ENCODE data around the gene CEP128.

Gene CEP128

DNA sequence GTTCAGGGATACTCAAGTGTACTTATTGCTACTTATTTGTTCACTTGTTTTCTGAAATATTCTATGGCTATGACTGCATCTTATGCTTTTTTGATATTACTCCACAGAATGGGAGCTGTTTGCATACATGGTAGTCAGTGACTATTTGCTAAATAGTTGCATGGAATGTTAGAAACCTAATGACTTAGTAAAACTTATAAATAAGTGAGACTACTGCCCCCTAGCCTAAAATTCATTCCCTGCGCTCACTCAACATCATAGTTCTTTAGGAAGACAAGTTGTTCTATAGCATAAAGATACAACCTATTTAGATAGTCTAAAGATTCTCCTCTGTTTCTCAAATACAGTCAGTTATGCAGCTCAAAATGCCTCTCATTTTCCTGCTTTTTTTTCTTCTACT is 305.5 kb downstream of the CEP128 start:
- H3K4me3 ChIP-seq (ENCODE audit: low read depth, low read length) = no peak overlapping the region
- DNase-seq (ENCODE audit: low read depth) = peak; percentile 46
- TF ChIP-seq, protein P1, sequence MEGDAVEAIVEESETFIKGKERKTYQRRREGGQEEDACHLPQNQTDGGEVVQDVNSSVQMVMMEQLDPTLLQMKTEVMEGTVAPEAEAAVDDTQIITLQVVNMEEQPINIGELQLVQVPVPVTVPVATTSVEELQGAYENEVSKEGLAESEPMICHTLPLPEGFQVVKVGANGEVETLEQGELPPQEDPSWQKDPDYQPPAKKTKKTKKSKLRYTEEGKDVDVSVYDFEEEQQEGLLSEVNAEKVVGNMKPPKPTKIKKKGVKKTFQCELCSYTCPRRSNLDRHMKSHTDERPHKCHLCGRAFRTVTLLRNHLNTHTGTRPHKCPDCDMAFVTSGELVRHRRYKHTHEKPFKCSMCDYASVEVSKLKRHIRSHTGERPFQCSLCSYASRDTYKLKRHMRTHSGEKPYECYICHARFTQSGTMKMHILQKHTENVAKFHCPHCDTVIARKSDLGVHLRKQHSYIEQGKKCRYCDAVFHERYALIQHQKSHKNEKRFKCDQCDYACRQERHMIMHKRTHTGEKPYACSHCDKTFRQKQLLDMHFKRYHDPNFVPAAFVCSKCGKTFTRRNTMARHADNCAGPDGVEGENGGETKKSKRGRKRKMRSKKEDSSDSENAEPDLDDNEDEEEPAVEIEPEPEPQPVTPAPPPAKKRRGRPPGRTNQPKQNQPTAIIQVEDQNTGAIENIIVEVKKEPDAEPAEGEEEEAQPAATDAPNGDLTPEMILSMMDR (conservative IDR thresholded peaks at IDR 0.05; ENCODE audit: low read depth, low read length) = peak; percentile 42

DNA sequence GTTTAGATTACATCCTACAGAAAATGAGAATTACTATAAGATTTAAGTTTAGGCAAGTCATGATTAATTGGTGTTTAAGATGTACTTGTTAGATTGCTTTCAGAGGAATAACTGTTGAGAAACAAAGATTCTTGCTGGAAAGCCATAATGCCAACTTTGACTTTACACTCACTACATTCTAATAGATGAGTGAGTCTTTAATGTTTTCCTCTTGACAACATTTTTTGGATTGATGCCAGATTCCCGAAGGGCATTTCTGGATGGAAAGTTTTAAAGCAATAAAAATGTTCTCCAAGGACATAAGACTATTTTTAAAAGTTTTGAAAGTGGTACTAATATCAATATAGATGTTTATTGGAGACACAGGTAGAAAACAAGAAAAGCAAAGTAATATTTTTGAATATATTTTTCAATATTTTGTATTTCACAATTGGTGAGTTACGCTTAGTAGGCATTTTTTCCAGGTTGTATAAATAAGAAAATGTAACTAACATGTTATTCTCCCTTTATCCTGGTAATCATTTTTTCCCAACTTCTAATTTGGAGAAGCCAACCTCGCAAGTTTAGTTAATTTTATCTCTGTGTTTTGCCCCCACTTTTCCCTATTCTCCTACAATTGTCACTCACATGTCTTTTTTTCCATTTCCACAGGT is 307.3 kb downstream of the CEP128 start:
- DNase-seq (ENCODE audit: low read depth) = peak; percentile 30
- H3K4me3 ChIP-seq (ENCODE audit: low read depth, low read length) = no peak overlapping the region
- TF ChIP-seq, protein P1 (conservative IDR thresholded peaks at IDR 0.05; ENCODE audit: low read depth, low read length) = no peak

DNA sequence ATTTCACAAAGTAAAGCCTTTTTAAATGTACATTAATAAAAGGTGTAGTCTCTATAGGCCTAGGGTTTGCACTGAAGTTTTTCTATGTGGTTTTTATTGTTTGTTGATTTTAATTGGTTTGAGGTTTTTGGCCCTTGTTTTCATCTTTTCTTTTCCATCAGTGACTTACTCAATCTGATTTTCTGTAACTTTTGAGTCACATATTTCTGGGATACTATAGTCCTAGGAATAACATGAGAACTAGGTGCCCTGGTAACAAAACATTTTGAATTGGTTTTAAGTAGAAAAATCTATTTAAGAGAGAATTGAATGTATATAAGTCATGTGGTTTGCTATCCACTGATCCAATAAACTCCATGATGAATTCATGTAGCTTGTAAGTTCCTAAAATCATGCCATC is 311.9 kb downstream of the CEP128 start:
- peak; percentile 47 for DNase-seq (ENCODE audit: low read depth)
- H3K4me3 ChIP-seq (ENCODE audit: low read depth, low read length) = no peak overlapping the region
- TF ChIP-seq, protein P1 (conservative IDR thresholded peaks at IDR 0.05; ENCODE audit: low read depth, low read length) = no peak

DNA sequence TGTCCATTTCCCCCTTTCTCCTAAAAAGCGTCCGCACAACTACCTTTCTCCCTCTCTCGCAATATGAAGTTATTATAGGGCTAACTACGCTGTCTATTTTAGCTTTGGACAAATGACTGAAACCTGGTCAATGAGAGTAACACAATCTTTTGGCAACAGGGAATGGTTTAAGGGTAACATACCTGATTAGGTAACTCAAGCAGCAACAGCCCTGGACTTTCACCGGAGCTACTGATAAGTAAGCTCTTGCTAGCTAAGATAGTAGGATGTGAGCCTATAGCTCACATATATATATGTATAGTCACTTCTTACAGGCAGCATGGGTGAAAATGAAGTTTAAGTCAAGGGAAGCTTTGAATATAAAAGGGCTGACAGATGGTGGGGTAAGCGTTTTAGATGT is 313.0 kb downstream of the CEP128 start:
- DNase-seq (ENCODE audit: low read depth) = no peak
- TF ChIP-seq, protein P1 (conservative IDR thresholded peaks at IDR 0.05; ENCODE audit: low read depth, low read length) = no peak
- H3K4me3 ChIP-seq (ENCODE audit: low read depth, low read length) = no peak overlapping the region

DNA sequence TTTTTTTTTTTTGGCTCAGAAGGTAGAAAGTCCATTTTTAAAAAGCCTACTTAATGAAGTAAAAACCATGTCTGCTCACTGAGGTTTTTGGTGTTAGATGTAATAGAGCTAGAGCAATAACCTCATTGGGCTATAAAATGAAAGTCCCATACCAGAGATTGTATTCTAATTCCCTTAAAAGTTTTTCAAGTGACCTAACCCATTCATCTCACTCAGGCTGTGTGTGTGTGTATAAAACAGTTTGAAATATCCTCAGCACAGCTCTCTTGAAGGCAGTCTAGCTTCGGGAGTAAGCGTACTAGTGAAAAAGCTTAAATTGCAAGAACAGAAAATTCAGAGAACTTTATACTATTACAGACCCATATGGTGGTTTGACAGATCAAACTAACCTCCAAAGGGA is 313.8 kb downstream of the CEP128 start:
- DNase-seq (ENCODE audit: low read depth) = peak; percentile 7
- TF ChIP-seq, protein P1 (conservative IDR thresholded peaks at IDR 0.05; ENCODE audit: low read depth, low read length) = no peak
- H3K4me3 ChIP-seq (ENCODE audit: low read depth, low read length) = no peak overlapping the region

DNA sequence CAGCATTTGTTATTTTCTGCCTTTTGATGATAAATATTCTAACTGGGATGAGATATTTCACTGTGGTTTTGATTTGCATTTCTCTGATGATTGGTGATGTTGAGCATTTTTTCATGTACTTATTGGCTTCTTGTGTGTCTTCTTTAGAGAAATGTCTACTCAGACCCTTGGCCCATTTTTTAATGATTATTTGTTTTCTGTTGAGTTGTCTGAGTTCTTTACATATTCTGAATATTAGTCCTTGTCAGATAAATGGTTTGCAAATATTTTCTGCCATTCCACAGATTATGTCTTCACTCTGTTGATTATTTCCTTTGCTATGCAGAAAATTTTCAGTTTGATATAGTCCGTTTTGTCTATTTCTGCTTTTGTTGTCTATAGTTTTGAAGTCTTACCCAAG is 317.0 kb downstream of the CEP128 start:
- no peak overlapping the region for H3K4me3 ChIP-seq (ENCODE audit: low read depth, low read length)
- peak; percentile 40 for DNase-seq (ENCODE audit: low read depth)
- TF ChIP-seq, protein P1 (conservative IDR thresholded peaks at IDR 0.05; ENCODE audit: low read depth, low read length) = no peak

DNA sequence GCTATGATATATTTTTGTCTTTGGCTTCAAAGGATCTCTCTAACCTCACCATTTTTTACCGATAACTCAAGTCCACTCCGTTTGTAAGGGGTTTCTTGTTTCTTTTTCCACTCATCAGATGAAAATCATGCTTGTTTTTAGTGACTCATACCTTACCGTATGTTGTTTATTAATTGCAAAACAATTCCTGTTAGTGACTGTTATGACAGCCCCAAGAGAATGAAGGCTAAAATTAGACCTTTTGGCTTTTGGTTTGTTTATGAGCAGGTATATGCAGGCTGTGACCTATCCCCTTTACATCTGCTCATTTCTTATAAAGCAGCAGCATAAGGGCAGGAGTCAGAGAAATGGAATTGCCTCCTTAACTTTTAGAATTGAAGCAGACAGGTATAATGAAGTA is 319.8 kb downstream of the CEP128 start:
- TF ChIP-seq, protein P1 (conservative IDR thresholded peaks at IDR 0.05; ENCODE audit: low read depth, low read length) = no peak
- no peak overlapping the region for H3K4me3 ChIP-seq (ENCODE audit: low read depth, low read length)
- peak; percentile 88 for DNase-seq (ENCODE audit: low read depth)
